NCI-H1436 (cell line): ENCODE results near the gene SRSF8.

ENCODE experiments used
- DNase-seq: peaks from one replicate; lab custom pipeline; 2025; lab: John Stamatoyannopoulos, UW

The SRSF8 gene

GRCh38 chr11:95068549-95068948, 1.8 kb downstream of the SRSF8 start:
- peak; percentile 41 for DNase-seq

GRCh38 chr11:95070471-95070870, 3.8 kb downstream of the SRSF8 start:
- DNase-seq: no peak

DNA sequence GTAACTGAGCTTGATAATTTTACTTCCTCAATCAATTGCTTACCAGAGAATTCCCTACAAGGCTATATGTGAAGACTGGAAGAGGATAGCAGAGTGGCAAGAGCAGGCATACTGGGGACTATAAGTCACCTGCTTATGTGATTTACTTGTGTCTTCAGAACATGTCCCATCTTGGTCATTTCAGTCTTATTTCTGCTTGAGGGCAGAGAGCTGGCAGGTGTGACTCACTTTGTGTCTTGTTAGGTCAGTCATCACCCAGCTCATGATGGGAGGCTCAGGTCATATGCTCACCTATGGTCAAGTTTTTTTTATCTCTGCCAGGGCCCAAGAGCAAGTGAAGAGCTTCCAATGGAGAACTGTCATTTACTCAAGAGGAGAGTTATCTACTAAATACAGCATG, 6.2 kb downstream of the SRSF8 start:
- no peak for DNase-seq

- no peak for DNase-seq
Measured at GRCh38 chr11:95074792-95075563, 8.3 kb downstream of the SRSF8 start.

DNA sequence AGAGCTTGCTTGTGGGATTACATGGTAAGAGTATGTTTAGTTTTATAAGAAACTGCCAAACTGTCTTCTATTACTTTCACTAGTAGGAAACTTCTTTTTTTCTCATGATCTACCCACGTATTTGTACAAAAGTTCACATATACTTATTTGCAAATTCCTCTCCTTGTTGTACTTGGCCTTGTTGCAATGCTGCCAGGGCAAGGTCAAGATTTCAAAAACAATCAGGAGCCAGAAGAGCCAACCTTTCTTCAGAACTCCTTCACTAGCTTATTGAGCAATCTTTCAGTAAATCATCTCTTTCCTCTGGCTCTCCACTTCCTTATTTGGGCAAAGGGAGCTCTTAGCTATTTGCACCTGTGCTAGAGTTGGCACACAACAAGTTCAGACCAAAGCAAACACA, 9.7 kb downstream of the SRSF8 start:
- no peak for DNase-seq

GRCh38 chr11:95076981-95077380, 10.3 kb downstream of the SRSF8 start:
- no peak for DNase-seq

- DNase-seq: no peak
Measured at GRCh38 chr11:95078526-95078925, 11.8 kb downstream of the SRSF8 start.

DNA sequence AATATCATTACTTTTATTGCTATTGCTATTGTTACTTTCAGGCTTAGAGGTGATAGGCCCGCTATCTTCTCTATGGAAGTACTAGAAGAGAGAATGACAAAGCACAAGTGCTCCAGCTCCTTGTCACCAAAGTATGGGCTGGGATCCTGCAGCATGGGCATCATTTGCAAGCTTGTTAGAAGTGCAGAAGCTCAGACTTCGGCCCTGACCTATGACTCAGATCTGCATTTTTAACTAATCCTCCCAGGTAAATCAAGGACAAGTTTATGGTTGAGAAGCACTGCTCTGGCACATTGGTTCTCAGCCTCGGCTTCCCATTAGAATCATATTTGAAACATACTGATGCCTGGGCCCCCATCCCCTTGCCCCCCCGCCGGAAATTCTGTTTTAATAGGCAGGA, 14.3 kb downstream of the SRSF8 start:
- DNase-seq: no peak

GRCh38 chr11:95081412-95081811, 14.7 kb downstream of the SRSF8 start:
- DNase-seq: no peak

DNA sequence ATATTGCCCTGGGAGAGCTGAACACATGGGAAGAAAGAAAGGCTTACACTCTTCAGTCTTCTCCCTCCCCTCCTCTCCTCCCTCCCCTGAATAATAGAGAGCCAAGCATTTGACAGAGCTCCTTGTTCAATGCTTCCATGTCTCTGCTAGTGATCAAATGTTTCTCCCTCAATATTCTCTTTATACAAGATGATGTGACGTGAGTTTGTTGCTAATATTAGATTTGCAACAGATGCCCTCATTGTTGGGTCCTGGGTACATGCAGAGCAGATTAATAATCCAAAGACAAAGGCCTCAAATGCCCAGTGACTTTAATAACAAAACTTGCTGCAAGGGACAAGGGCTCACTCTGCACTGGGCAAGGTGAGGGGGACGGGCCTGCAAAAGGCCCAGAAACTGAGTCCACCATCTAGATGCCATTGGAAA, 15.9 kb downstream of the SRSF8 start:
- DNase-seq: no peak

DNA sequence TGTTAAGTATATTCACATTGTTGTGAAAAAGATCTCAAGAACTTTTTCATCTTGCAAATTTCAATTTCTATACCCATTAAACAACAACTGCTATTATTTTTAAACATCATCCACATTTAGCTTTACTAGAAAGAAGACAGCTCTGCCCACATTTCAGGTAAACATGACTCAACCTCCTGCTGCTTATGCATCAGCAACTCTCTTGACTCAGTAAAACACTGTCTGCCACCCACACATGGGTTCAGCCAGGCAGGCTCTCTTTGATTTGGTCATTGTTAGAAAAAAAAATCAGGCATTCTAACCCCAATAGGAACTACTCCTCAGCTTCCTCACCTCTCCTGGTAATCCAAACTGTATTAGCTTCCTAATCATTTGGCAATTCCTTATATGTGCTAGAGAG, 17.8 kb downstream of the SRSF8 start:
- DNase-seq: no peak

- DNase-seq: no peak
Measured at GRCh38 chr11:95085117-95085816, 18.5 kb downstream of the SRSF8 start.

- DNase-seq: no peak
Measured at GRCh38 chr11:95086151-95086550, 19.4 kb downstream of the SRSF8 start.

- no peak for DNase-seq
Measured at GRCh38 chr11:95086836-95087570, 20.3 kb downstream of the SRSF8 start.

- no peak for DNase-seq
Measured at GRCh38 chr11:95088946-95089619, 22.4 kb downstream of the SRSF8 start.

DNA sequence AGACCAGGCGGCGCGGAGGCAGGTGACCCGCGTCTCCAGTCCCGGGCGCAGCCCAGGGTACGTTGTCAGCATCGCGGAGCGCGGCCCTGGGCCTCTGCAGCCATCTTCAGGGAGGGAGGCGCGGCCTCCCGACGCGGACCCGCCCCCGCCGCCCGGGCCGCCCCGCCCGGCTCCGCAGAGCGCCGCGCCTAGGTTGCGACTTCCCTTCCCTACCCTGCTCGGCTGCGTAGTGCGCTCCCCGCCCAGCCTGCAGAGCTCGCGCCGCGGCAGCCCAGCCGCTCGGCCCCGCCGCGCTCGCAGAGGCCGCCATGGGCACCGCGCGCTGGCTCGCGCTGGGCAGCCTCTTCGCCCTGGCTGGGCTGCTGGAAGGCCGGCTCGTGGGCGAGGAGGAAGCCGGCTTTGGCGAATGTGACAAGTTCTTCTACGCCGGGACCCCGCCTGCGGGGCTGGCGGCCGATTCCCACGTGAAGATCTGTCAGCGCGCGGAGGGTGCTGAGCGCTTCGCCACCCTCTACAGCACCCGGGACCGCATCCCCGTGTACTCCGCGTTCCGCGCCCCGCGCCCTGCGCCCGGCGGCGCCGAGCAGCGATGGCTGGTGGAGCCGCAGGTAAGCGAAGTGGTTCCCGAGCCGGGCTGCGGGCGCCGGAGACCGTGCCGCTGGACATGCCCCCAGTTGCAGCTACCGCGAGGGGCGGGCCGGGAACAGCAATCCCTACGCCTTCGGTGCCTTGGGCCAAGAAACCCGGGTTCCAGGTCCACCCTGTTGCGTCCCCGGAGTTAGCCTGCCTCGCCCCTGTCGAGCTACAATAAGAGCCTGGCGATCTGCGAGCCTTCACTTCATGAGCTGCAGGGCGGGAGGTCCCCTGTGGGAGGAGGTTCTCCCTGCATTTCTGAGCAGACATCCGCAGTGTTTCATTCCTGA, 23.2 kb downstream of the SRSF8 start, which contains the start of gene ENDOD1:
ENDOD1 (plus strand) TSS at position 227 of the 923 bp plus-strand sequence; CDS start at position 309, 82 bp downstream.
- peak; percentile 58 for DNase-seq

GRCh38 chr11:95091663-95092180, 25.0 kb downstream of the SRSF8 start:
- DNase-seq: no peak

GRCh38 chr11:95092549-95093324, 26.0 kb downstream of the SRSF8 start:
- no peak for DNase-seq

- DNase-seq: no peak
Measured at GRCh38 chr11:95093548-95093947, 26.8 kb downstream of the SRSF8 start.
